Measurements from ENCODE around the gene NPIPB6. TPM values are rescaled to one million over a fixed set of nuclear protein-coding genes. Genes with fewer than 3 reads are reported as not detected.

The NPIPB6 gene
- total RNA-seq, 1 experiment from 2014 or later, result 2.1 TPM

DNA sequence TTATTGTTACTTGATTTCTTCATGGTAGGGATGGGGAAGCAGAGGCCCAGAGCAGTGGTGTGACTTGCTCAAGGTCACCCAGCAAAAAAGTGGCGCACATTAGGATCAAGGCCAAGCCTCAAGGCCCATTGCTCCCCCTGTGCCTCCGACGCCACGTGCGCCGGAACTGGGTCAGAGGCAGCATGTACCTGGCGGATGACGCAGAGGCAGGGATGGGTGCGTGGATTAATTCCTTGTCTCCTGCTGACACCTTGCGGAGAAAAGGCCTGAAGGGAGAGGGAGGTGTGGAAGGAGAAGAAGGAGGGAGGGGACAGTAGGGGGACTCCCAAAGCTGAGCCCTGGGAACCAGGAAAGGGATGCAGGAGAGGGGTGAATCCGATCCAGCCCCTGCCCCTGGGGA is 52.5 kb downstream of the NPIPB6 start:
- Histone ChIP-seq H3K9ac (ENCODE audit: low read length) (no peak overlapping the region), H3K36me3 (ENCODE audit: control insufficient read depth in 1 of 2, insufficient read depth in 2 of 2, low read length in 2 of 2) (no peaks in the 10 kb centered on the region), H3K9me2 (ENCODE audit: insufficient read depth) (no peaks in the 10 kb centered on the region), H3K79me2 (ENCODE audit: insufficient read depth, low read length) (no peaks in the 10 kb centered on the region), H3K4me1 (ENCODE audit: control insufficient read depth in 1 of 2, insufficient read depth in 2 of 2, low read length in 2 of 2) (peaks cover under 1 to 4% of the 10 kb centered on the region in 2 experiments; a peak in 2 of 4 replicates), H3K4me2 (ENCODE audit: low read length) (no peak overlapping the region), H3K27ac (ENCODE audit: low read depth, low read length) (no peak overlapping the region), H3K4me3 (replicated peaks in 1 of 2; ENCODE audit: low read depth in 1 of 2, low read length in 2 of 2) (no peak overlapping the region), H2AFZ (ENCODE audit: low read depth, low read length, poor library complexity, severe bottlenecking) (no peak overlapping the region), H3K27me3 (ENCODE audit: insufficient read depth, low read length) (no peaks in the 10 kb centered on the region), H4K20me1 (ENCODE audit: insufficient read depth) (no peaks in the 10 kb centered on the region), H3K9me3 (ENCODE audit: control insufficient read depth in 1 of 2, insufficient read depth in 1 of 2, low read depth in 1 of 2, low read length in 2 of 2) (no peaks in the 10 kb centered on the region)
- intact Hi-C loops (cut with micrococcal nuclease), result no loop called here
- TF ChIP-seq, protein P1, sequence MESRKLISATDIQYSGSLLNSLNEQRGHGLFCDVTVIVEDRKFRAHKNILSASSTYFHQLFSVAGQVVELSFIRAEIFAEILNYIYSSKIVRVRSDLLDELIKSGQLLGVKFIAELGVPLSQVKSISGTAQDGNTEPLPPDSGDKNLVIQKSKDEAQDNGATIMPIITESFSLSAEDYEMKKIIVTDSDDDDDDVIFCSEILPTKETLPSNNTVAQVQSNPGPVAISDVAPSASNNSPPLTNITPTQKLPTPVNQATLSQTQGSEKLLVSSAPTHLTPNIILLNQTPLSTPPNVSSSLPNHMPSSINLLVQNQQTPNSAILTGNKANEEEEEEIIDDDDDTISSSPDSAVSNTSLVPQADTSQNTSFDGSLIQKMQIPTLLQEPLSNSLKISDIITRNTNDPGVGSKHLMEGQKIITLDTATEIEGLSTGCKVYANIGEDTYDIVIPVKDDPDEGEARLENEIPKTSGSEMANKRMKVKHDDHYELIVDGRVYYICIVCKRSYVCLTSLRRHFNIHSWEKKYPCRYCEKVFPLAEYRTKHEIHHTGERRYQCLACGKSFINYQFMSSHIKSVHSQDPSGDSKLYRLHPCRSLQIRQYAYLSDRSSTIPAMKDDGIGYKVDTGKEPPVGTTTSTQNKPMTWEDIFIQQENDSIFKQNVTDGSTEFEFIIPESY (IDR thresholded peaks at IDR 0.05; ENCODE audit: extremely low read depth, insufficient replicate concordance, low read length), result no peak
- TF ChIP-seq, protein P2, sequence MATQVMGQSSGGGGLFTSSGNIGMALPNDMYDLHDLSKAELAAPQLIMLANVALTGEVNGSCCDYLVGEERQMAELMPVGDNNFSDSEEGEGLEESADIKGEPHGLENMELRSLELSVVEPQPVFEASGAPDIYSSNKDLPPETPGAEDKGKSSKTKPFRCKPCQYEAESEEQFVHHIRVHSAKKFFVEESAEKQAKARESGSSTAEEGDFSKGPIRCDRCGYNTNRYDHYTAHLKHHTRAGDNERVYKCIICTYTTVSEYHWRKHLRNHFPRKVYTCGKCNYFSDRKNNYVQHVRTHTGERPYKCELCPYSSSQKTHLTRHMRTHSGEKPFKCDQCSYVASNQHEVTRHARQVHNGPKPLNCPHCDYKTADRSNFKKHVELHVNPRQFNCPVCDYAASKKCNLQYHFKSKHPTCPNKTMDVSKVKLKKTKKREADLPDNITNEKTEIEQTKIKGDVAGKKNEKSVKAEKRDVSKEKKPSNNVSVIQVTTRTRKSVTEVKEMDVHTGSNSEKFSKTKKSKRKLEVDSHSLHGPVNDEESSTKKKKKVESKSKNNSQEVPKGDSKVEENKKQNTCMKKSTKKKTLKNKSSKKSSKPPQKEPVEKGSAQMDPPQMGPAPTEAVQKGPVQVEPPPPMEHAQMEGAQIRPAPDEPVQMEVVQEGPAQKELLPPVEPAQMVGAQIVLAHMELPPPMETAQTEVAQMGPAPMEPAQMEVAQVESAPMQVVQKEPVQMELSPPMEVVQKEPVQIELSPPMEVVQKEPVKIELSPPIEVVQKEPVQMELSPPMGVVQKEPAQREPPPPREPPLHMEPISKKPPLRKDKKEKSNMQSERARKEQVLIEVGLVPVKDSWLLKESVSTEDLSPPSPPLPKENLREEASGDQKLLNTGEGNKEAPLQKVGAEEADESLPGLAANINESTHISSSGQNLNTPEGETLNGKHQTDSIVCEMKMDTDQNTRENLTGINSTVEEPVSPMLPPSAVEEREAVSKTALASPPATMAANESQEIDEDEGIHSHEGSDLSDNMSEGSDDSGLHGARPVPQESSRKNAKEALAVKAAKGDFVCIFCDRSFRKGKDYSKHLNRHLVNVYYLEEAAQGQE (IDR thresholded peaks at IDR 0.05; ENCODE audit: low read depth), result no peak
- TF ChIP-seq POLR2AphosphoS5 (IDR thresholded peaks at IDR 0.05; ENCODE audit: low read depth, low read length), result no peak
- no peak for TF ChIP-seq FOSL1 (IDR thresholded peaks at IDR 0.05; ENCODE audit: low read depth)
- TF ChIP-seq POLR2A (IDR thresholded peaks at IDR 0.05; ENCODE audit: borderline replicate concordance, extremely low read depth, insufficient read depth, insufficient read length), result no peak
- no peak for TF ChIP-seq CEBPB (IDR thresholded peaks at IDR 0.05; ENCODE audit: low read depth)
- TF ChIP-seq TCF7L2 (IDR thresholded peaks at IDR 0.05; ENCODE audit: borderline replicate concordance, extremely low read depth, insufficient read depth, insufficient read length), result no peak
- no peak for TF ChIP-seq EGR1 (IDR thresholded peaks at IDR 0.05; ENCODE audit: low read depth)
- no peak for TF ChIP-seq JUND (IDR thresholded peaks at IDR 0.05)
- TF ChIP-seq, protein P3, sequence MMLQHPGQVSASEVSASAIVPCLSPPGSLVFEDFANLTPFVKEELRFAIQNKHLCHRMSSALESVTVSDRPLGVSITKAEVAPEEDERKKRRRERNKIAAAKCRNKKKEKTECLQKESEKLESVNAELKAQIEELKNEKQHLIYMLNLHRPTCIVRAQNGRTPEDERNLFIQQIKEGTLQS (IDR thresholded peaks at IDR 0.05), result no peak
- TF ChIP-seq, protein P4, sequence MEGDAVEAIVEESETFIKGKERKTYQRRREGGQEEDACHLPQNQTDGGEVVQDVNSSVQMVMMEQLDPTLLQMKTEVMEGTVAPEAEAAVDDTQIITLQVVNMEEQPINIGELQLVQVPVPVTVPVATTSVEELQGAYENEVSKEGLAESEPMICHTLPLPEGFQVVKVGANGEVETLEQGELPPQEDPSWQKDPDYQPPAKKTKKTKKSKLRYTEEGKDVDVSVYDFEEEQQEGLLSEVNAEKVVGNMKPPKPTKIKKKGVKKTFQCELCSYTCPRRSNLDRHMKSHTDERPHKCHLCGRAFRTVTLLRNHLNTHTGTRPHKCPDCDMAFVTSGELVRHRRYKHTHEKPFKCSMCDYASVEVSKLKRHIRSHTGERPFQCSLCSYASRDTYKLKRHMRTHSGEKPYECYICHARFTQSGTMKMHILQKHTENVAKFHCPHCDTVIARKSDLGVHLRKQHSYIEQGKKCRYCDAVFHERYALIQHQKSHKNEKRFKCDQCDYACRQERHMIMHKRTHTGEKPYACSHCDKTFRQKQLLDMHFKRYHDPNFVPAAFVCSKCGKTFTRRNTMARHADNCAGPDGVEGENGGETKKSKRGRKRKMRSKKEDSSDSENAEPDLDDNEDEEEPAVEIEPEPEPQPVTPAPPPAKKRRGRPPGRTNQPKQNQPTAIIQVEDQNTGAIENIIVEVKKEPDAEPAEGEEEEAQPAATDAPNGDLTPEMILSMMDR (IDR thresholded peaks at IDR 0.05 in 2 of 3, conservative IDR thresholded peaks at IDR 0.05 in 1 of 3; ENCODE audit: borderline replicate concordance in 1 of 3, insufficient read depth in 1 of 3, low read depth in 2 of 3, low read length in 2 of 3), result no peak
- no peak for TF ChIP-seq ZNF274 (IDR thresholded peaks at IDR 0.05; ENCODE audit: low read depth, low read length)
- no peak for TF ChIP-seq SP1 (IDR thresholded peaks at IDR 0.05; ENCODE audit: low read depth)
- TF ChIP-seq ELF1 (IDR thresholded peaks at IDR 0.05; ENCODE audit: borderline replicate concordance, low read depth), result no peak
- no peak for TF ChIP-seq CBX3 (IDR thresholded peaks at IDR 0.05; ENCODE audit: low read depth)
- no peak for TF ChIP-seq SRF (IDR thresholded peaks at IDR 0.05; ENCODE audit: low read depth)
- no peak for TF ChIP-seq YY1 (IDR thresholded peaks at IDR 0.05; ENCODE audit: extremely low read depth, insufficient replicate concordance, low read depth, low read length)
- TF ChIP-seq SIN3A (IDR thresholded peaks at IDR 0.05; ENCODE audit: low read depth), result no peak
- ChIA-PET POLR2A (no interaction called here), CTCF (no interaction called here), RAD21 (ENCODE audit: low non-redundant PET in 1 of 2, low total read pairs in 2 of 2, uncharacterized antibody in 2 of 2, unreplicated experiment in 2 of 2) (interaction anchor here in 1 of 2 experiments (0.6 kb wide), 1 partner anchor 638 kb away, joined by 3 read pairs; no protein-coding TSS in a partner anchor)
- DNase-seq (ENCODE audit: low read depth, low spot score) (no peak), ATAC-seq (no peak)
- no TSS peak for BruUV-seq (replicated peaks)
